NCI-H2171 treated with DMSO at 0.1 percent for 48 hours (cell line): ENCODE data around the gene PRDM16.
A peak's percentile ranks its signal among the peaks of the same experiment; 100 is the strongest.

ENCODE experiments used
- DNase-seq: peaks from one replicate; lab custom pipeline; 2025; lab: John Stamatoyannopoulos, UW

The PRDM16 gene

GRCh38 chr1:3244025-3244926, 175.3 kb downstream of the PRDM16 start:
- no peak for DNase-seq

GRCh38 chr1:3244927-3245315, 175.9 kb downstream of the PRDM16 start:
- no peak for DNase-seq

GRCh38 chr1:3245344-3245743, 176.3 kb downstream of the PRDM16 start:
- no peak for DNase-seq

- no peak for DNase-seq
Measured at GRCh38 chr1:3245768-3246167, 176.8 kb downstream of the PRDM16 start.

- no peak for DNase-seq
Measured at GRCh38 chr1:3246251-3246650, 177.2 kb downstream of the PRDM16 start.

GRCh38 chr1:3247521-3248121, 178.6 kb downstream of the PRDM16 start:
- DNase-seq, result no peak

- DNase-seq, result no peak
Measured at GRCh38 chr1:3248155-3249141, 179.4 kb downstream of the PRDM16 start.

GRCh38 chr1:3249231-3249630, 180.2 kb downstream of the PRDM16 start:
- DNase-seq, result no peak

GRCh38 chr1:3249631-3250501, 180.9 kb downstream of the PRDM16 start:
- no peak for DNase-seq

- no peak for DNase-seq
Measured at GRCh38 chr1:3250624-3251023, 181.6 kb downstream of the PRDM16 start.

- DNase-seq, result no peak
Measured at GRCh38 chr1:3251099-3251806, 182.2 kb downstream of the PRDM16 start.

- peak; percentile 34 for DNase-seq
Measured at GRCh38 chr1:3251807-3252428, 182.9 kb downstream of the PRDM16 start.

- DNase-seq, result no peak
Measured at GRCh38 chr1:3255680-3256079, 186.7 kb downstream of the PRDM16 start.

- no peak for DNase-seq
Measured at GRCh38 chr1:3257788-3258187, 188.8 kb downstream of the PRDM16 start.

- DNase-seq, result no peak
Measured at GRCh38 chr1:3258386-3259003, 189.5 kb downstream of the PRDM16 start.

- no peak for DNase-seq
Measured at GRCh38 chr1:3259020-3259419, 190.0 kb downstream of the PRDM16 start.

- DNase-seq, result peak; percentile 97
Measured at GRCh38 chr1:3261007-3261968, 192.3 kb downstream of the PRDM16 start.

- no peak for DNase-seq
Measured at GRCh38 chr1:3261969-3262579, 193.1 kb downstream of the PRDM16 start.
